Stimulated activated effector memory CD8-positive, alpha-beta T cell treated with anti-CD3 and anti-CD28 coated beads, Interleukin-12 subunit alpha, Interleukin-12 subunit beta, amount 100 ng/mL, for 72 hours (primary cell): ENCODE data around the gene TPRX2.
"Not testable (repeated sequence)": the region's sequence is repeated elsewhere in the genome, so short reads cannot be mapped to it uniquely, and the experiment has no call there.

ENCODE experiments used
- ATAC-seq: fragments of 150-1000 bp; cut with Tn5 transposase; 2 replicates; pipeline ENCODE4 v1.10.0; 2021
- DNase-seq, 2 donors: peaks; one replicate each; pipeline ENCODE4 v3.0.0; 2021 to 2022; ENCODE audit warnings: low spot score in 2 of 2
- H3K27ac Mint-ChIP-seq: one replicate; pipeline ENCODE4 v1.8.0; 2022; ENCODE audit warnings: mild to moderate bottlenecking, mixed read lengths
- H3K36me3 Mint-ChIP-seq: one replicate; pipeline ENCODE4 v1.8.0; 2022; ENCODE audit warnings: mild to moderate bottlenecking, mixed read lengths
- H3K4me1 Mint-ChIP-seq: one replicate; pipeline ENCODE4 v1.8.0; 2022; ENCODE audit warnings: mixed read lengths
- H3K4me3 Mint-ChIP-seq: one replicate; pipeline ENCODE4 v1.8.0; 2022; ENCODE audit warnings: mild to moderate bottlenecking, mixed read lengths
- H3K9me3 Mint-ChIP-seq: one replicate; pipeline ENCODE4 v1.8.0; 2022; ENCODE audit warnings: mixed read lengths

Gene TPRX2, protein sequence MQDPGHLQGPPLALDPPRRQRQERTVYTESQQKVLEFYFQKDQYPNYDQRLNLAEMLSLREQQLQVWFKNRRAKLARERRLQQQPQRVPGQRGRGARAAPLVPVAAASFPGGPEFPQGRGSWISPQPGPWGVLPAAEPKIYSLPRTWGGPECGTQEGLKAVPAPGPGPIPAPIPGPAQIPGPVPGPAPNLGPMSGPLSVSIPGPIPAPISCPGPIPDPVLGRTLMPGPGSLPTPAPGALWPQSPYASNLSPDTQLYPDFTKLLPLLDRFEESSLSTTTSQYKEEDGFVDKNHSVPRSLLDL

GRCh38 chr19:47858646-47859285 is at the start of gene TPRX2:
TSS of gene TPRX2 (plus strand) at chr19:47859235. CDS start at chr19:47859247, 12 bp downstream.
- H3K27ac Mint-ChIP-seq, DNase-seq: not testable (repeated sequence)

GRCh38 chr19:47813304-47813994 is 45.6 kb upstream of the TPRX2 start:
- H3K36me3 Mint-ChIP-seq: no peaks in the 10 kb centered on the region
- peaks cover 4% of the 10 kb centered on the region for H3K4me1 Mint-ChIP-seq
- no peak overlapping the region for H3K4me3 Mint-ChIP-seq
- ATAC-seq (peak; percentile 88), DNase-seq (peak; percentile 71 to 89)
- H3K27ac Mint-ChIP-seq: no peak overlapping the region
- no peaks in the 10 kb centered on the region for H3K9me3 Mint-ChIP-seq

More at GRCh38 chr19:47858646-47859285, at the start of gene TPRX2:
- not testable (repeated sequence) for H3K4me3 Mint-ChIP-seq, H3K36me3 Mint-ChIP-seq, H3K9me3 Mint-ChIP-seq, H3K4me1 Mint-ChIP-seq
- peak; percentile 6 for ATAC-seq

- H3K9me3 Mint-ChIP-seq: no peaks in the 10 kb centered on the region
- no peak overlapping the region for H3K27ac Mint-ChIP-seq
- H3K4me3 Mint-ChIP-seq: no peak overlapping the region
- ATAC-seq (no peak), DNase-seq (no peak)
- H3K36me3 Mint-ChIP-seq: no peaks in the 10 kb centered on the region
- peaks cover 4% of the 10 kb centered on the region for H3K4me1 Mint-ChIP-seq
Measured at GRCh38 chr19:47813995-47814328, 45.1 kb upstream of the TPRX2 start.

GRCh38 chr19:47816270-47816669 is 42.8 kb upstream of the TPRX2 start:
- peaks cover 14% of the 10 kb centered on the region for H3K4me1 Mint-ChIP-seq
- H3K9me3 Mint-ChIP-seq, H3K4me3 Mint-ChIP-seq, ATAC-seq, H3K27ac Mint-ChIP-seq, DNase-seq, H3K36me3 Mint-ChIP-seq: not testable (repeated sequence)

GRCh38 chr19:47818221-47818620 is 40.8 kb upstream of the TPRX2 start:
- not testable (repeated sequence) for H3K27ac Mint-ChIP-seq, DNase-seq, H3K9me3 Mint-ChIP-seq, ATAC-seq, H3K36me3 Mint-ChIP-seq, H3K4me3 Mint-ChIP-seq
- peaks cover 14% of the 10 kb centered on the region for H3K4me1 Mint-ChIP-seq

DNA sequence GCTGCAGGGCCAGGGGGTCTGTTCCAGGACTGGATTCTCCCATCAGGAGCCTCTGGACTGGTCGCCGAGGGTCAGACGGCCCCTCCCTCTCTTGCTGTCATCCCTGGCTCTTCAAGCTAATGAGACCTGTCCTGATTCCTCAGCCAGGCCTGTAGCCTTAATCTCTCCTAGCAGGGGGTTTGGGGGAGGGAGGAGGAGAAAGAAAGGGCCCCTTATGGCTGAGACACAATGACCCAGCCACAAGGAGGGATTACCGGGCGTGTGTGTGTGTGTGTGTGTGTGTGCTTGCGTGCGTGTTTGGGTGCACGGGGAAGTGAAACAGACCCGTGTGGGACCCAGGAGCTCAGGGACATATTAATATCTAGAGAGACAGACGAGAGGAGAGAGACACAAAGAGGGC is 39.2 kb upstream of the TPRX2 start:
- Mint-ChIP-seq H3K27ac (no peak overlapping the region), H3K9me3 (no peaks in the 10 kb centered on the region), H3K36me3 (no peaks in the 10 kb centered on the region), H3K4me1 (peaks cover 10% of the 10 kb centered on the region), H3K4me3 (no peak overlapping the region)
- DNase-seq (no peak), ATAC-seq (no peak)

- Mint-ChIP-seq H3K36me3 (no peaks in the 10 kb centered on the region), H3K4me3 (no peak overlapping the region), H3K4me1 (peaks cover 10% of the 10 kb centered on the region), H3K9me3 (no peaks in the 10 kb centered on the region), H3K27ac (no peak overlapping the region)
- DNase-seq: no peak
- ATAC-seq: no peak
Measured at GRCh38 chr19:47820410-47820809, 38.6 kb upstream of the TPRX2 start.

GRCh38 chr19:47821460-47822020 is 37.5 kb upstream of the TPRX2 start, which contains the start of gene CRX:
TSS of gene CRX (plus strand) at chr19:47821937. CDS start at chr19:47834444, 12,507 bp downstream.
- Mint-ChIP-seq H3K4me3 (no peak within 1 kb of the TSS), H3K36me3 (no peaks in the 10 kb centered on the region), H3K4me1 (peaks cover 10% of the 10 kb centered on the region), H3K27ac (no peak within 1 kb of the TSS), H3K9me3 (no peaks in the 10 kb centered on the region)
- ATAC-seq: no peak
- DNase-seq: no peak

DNA sequence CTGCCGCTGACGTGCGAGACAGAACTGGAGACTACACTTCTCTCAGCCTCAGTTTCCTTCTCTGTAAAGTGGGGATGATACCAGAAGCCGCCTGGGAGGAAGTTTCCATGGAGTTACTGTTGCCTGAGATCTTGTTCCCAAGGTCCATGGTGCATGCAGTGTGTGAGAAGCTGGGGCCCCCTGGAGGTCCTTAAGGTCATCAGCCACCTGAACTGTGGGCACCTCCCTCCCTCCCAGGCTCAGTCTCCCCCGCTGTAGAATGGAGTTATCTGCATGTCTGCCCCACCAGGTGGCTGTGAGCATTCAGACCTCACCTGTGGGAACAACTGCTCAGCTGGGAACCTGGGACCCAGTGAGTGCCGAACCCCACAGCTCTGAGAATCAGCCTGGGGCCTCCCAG is 34.6 kb upstream of the TPRX2 start:
- Mint-ChIP-seq H3K36me3 (no peaks in the 10 kb centered on the region), H3K27ac (no peak overlapping the region), H3K4me1 (peaks cover 10% of the 10 kb centered on the region), H3K4me3 (no peak overlapping the region), H3K9me3 (no peaks in the 10 kb centered on the region)
- ATAC-seq (no peak), DNase-seq (no peak)

DNA sequence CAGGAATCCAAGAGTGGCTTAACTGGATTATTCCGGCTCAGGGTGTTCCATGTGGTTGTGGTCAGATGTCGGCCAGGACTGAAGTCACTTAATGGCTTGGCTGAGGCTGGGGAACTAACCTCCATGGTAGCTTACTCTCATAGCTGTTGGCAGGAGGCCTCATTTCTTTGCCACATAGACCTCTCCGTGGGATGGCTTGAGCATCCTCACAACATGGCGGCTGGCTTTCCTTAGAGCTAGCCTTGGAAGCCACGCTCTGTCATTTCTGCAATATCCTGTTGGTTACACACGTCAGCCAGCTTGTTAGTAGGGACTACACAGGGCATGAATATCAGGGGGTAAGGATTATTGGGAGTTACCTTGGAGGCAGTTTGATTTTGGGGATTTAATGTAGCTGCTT is 32.2 kb upstream of the TPRX2 start:
- DNase-seq: no peak
- Mint-ChIP-seq H3K9me3 (no peaks in the 10 kb centered on the region), H3K4me1 (no peaks in the 10 kb centered on the region), H3K27ac (no peak overlapping the region), H3K4me3 (no peak overlapping the region), H3K36me3 (no peaks in the 10 kb centered on the region)
- no peak for ATAC-seq

GRCh38 chr19:47832723-47833122 is 26.3 kb upstream of the TPRX2 start:
- Mint-ChIP-seq H3K4me3 (no peak overlapping the region), H3K4me1 (no peaks in the 10 kb centered on the region), H3K36me3 (no peaks in the 10 kb centered on the region), H3K9me3 (no peaks in the 10 kb centered on the region), H3K27ac (no peak overlapping the region)
- ATAC-seq (no peak), DNase-seq (no peak)

DNA sequence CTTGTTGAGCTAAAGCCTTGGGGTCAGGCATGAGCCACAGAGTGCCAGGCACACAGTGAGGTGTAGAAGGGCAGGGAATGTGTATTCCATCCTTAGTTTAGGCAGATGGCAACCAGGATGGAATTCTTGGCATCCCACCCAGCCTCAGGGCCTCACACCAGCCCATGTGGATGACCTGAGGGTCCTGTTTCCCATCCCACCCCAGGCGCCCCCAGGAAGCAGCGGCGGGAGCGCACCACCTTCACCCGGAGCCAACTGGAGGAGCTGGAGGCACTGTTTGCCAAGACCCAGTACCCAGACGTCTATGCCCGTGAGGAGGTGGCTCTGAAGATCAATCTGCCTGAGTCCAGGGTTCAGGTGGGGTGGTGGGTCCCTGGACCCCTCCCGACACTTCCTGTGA is 23.0 kb upstream of the TPRX2 start:
- no peak for DNase-seq
- no peak overlapping the region for H3K4me3 Mint-ChIP-seq
- no peaks in the 10 kb centered on the region for H3K4me1 Mint-ChIP-seq
- no peak overlapping the region for H3K27ac Mint-ChIP-seq
- H3K9me3 Mint-ChIP-seq: no peaks in the 10 kb centered on the region
- no peak for ATAC-seq
- H3K36me3 Mint-ChIP-seq: no peaks in the 10 kb centered on the region

- peaks cover 7% of the 10 kb centered on the region for H3K4me1 Mint-ChIP-seq
- H3K27ac Mint-ChIP-seq: no peak overlapping the region
- ATAC-seq (no peak), DNase-seq (no peak)
- no peaks in the 10 kb centered on the region for H3K9me3 Mint-ChIP-seq
- H3K4me3 Mint-ChIP-seq: no peak overlapping the region
- H3K36me3 Mint-ChIP-seq: no peaks in the 10 kb centered on the region
Measured at GRCh38 chr19:47839411-47839810, 19.6 kb upstream of the TPRX2 start.

- H3K4me3 Mint-ChIP-seq: no peak overlapping the region
- H3K27ac Mint-ChIP-seq: no peak overlapping the region
- H3K9me3 Mint-ChIP-seq: no peaks in the 10 kb centered on the region
Measured at GRCh38 chr19:47839913-47840312, 19.1 kb upstream of the TPRX2 start.

GRCh38 chr19:47842941-47843340 is 16.1 kb upstream of the TPRX2 start:
- ATAC-seq: no peak
- no peaks in the 10 kb centered on the region for H3K36me3 Mint-ChIP-seq
- peak overlapping the region; percentile 38 for H3K27ac Mint-ChIP-seq
- peaks cover 7% of the 10 kb centered on the region for H3K4me1 Mint-ChIP-seq
- H3K4me3 Mint-ChIP-seq: no peak overlapping the region
- no peaks in the 10 kb centered on the region for H3K9me3 Mint-ChIP-seq
- DNase-seq: no peak

More at GRCh38 chr19:47839913-47840312, 19.1 kb upstream of the TPRX2 start:
- DNase-seq (no peak), ATAC-seq (no peak)
- peaks cover 7% of the 10 kb centered on the region for H3K4me1 Mint-ChIP-seq
- H3K36me3 Mint-ChIP-seq: no peaks in the 10 kb centered on the region
